ENCODE data around the gene OCEL1. TPM values are rescaled to one million over a fixed set of nuclear protein-coding genes. Genes with fewer than 3 reads are reported as not detected.

OCEL1 gene
- polyA plus RNA-seq, 1 donor from 2014 or later, result 1.9 TPM

- Histone ChIP-seq H3K9me3 (ENCODE audit: low read length) (peaks cover 8% of the 10 kb centered on the region), H3K79me2 (replicated peaks; ENCODE audit: insufficient read depth, low read length) (peaks cover 7% of the 10 kb centered on the region)
Measured at GRCh38 chr19:17263712-17264640, 38.0 kb downstream of the OCEL1 start.

DNA sequence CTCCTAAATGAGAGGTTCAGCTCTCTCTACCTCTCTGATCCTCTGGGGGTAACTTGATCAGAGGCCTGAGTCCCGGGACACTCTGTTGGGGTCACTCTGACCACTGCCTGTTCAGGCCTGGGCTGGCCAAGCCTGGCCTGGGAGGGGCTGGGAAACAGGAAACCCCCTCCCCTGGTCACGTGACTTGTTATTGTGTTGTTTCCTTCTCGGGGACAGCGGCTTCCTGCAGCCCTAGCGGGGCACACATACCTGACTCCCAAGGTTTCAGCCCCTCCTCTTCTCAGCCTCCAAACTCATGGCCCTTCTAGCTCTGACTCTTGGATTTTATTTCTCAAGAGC, 38.6 kb downstream of the OCEL1 start, which contains the start of gene USHBP1:
Gene USHBP1, minus strand, starts transcription at position 105 of the 339 bp plus-strand sequence. CDS start 446 bp downstream, outside the sequence.
- H3K79me2 ChIP-seq (replicated peaks; ENCODE audit: insufficient read depth, low read length), result peaks cover 9% of the 10 kb centered on the region
- no peak within 1 kb of the TSS for H3K4me3 ChIP-seq (ENCODE audit: low read length)
- H3K9me2 ChIP-seq (ENCODE audit: insufficient read depth, low read length), result no peaks in the 10 kb centered on the region
- H3K27ac ChIP-seq (ENCODE audit: low read length), result no peak within 1 kb of the TSS
- no peaks in the 10 kb centered on the region for H3F3A ChIP-seq (ENCODE audit: insufficient read depth, low read length, poor library complexity, severe bottlenecking)
- H3K4me2 ChIP-seq (ENCODE audit: low read length), result no peak within 1 kb of the TSS
- H3K27me3 ChIP-seq (ENCODE audit: insufficient read depth, low read depth, low read length), result no peaks in the 10 kb centered on the region
- no peak within 1 kb of the TSS for H3K9ac ChIP-seq (ENCODE audit: low read length)
- no peaks in the 10 kb centered on the region for H4K20me1 ChIP-seq (ENCODE audit: insufficient read depth)
- H3K36me3 ChIP-seq (ENCODE audit: insufficient read depth, low read length), result no peaks in the 10 kb centered on the region
- no peak within 1 kb of the TSS for H2AFZ ChIP-seq (ENCODE audit: low read depth, low read length)
- H3K9me3 ChIP-seq (ENCODE audit: low read length), result peaks cover 2% of the 10 kb centered on the region
- no peak for TF ChIP-seq EP300 (conservative IDR thresholded peaks at IDR 0.05; ENCODE audit: poor library complexity, severe bottlenecking)
- TF ChIP-seq EZH2 (IDR thresholded peaks at IDR 0.05; ENCODE audit: borderline replicate concordance, insufficient read depth, low read length, poor library complexity, severe bottlenecking), result no peak
- no peak for TF ChIP-seq MXI1 (conservative IDR thresholded peaks at IDR 0.05; ENCODE audit: poor library complexity, severe bottlenecking)
- no peak for TF ChIP-seq RAD21 (conservative IDR thresholded peaks at IDR 0.05)
- TF ChIP-seq POLR2AphosphoS5 (IDR thresholded peaks at IDR 0.05), result no peak
- TF ChIP-seq, protein P1, sequence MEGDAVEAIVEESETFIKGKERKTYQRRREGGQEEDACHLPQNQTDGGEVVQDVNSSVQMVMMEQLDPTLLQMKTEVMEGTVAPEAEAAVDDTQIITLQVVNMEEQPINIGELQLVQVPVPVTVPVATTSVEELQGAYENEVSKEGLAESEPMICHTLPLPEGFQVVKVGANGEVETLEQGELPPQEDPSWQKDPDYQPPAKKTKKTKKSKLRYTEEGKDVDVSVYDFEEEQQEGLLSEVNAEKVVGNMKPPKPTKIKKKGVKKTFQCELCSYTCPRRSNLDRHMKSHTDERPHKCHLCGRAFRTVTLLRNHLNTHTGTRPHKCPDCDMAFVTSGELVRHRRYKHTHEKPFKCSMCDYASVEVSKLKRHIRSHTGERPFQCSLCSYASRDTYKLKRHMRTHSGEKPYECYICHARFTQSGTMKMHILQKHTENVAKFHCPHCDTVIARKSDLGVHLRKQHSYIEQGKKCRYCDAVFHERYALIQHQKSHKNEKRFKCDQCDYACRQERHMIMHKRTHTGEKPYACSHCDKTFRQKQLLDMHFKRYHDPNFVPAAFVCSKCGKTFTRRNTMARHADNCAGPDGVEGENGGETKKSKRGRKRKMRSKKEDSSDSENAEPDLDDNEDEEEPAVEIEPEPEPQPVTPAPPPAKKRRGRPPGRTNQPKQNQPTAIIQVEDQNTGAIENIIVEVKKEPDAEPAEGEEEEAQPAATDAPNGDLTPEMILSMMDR (IDR thresholded peaks at IDR 0.05; ENCODE audit: poor library complexity, severe bottlenecking), result no peak
- TF ChIP-seq, protein P2, sequence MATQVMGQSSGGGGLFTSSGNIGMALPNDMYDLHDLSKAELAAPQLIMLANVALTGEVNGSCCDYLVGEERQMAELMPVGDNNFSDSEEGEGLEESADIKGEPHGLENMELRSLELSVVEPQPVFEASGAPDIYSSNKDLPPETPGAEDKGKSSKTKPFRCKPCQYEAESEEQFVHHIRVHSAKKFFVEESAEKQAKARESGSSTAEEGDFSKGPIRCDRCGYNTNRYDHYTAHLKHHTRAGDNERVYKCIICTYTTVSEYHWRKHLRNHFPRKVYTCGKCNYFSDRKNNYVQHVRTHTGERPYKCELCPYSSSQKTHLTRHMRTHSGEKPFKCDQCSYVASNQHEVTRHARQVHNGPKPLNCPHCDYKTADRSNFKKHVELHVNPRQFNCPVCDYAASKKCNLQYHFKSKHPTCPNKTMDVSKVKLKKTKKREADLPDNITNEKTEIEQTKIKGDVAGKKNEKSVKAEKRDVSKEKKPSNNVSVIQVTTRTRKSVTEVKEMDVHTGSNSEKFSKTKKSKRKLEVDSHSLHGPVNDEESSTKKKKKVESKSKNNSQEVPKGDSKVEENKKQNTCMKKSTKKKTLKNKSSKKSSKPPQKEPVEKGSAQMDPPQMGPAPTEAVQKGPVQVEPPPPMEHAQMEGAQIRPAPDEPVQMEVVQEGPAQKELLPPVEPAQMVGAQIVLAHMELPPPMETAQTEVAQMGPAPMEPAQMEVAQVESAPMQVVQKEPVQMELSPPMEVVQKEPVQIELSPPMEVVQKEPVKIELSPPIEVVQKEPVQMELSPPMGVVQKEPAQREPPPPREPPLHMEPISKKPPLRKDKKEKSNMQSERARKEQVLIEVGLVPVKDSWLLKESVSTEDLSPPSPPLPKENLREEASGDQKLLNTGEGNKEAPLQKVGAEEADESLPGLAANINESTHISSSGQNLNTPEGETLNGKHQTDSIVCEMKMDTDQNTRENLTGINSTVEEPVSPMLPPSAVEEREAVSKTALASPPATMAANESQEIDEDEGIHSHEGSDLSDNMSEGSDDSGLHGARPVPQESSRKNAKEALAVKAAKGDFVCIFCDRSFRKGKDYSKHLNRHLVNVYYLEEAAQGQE (IDR thresholded peaks at IDR 0.05; ENCODE audit: borderline replicate concordance), result no peak
- no peak for TF ChIP-seq TAF1 (IDR thresholded peaks at IDR 0.05; ENCODE audit: low read depth)
- TF ChIP-seq SMC3 (conservative IDR thresholded peaks at IDR 0.05; ENCODE audit: poor library complexity), result no peak

More at GRCh38 chr19:17263712-17264640, 38.0 kb downstream of the OCEL1 start:
- TF ChIP-seq, protein P2 (IDR thresholded peaks at IDR 0.05; ENCODE audit: borderline replicate concordance), result no peak
- TF ChIP-seq TAF1 (IDR thresholded peaks at IDR 0.05; ENCODE audit: low read depth), result no peak
- no peak for TF ChIP-seq MXI1 (conservative IDR thresholded peaks at IDR 0.05; ENCODE audit: poor library complexity, severe bottlenecking)
- TF ChIP-seq POLR2AphosphoS5 (IDR thresholded peaks at IDR 0.05), result no peak
- no peak for TF ChIP-seq SMC3 (conservative IDR thresholded peaks at IDR 0.05; ENCODE audit: poor library complexity)
- no peak for TF ChIP-seq EP300 (conservative IDR thresholded peaks at IDR 0.05; ENCODE audit: poor library complexity, severe bottlenecking)
- TF ChIP-seq EZH2 (IDR thresholded peaks at IDR 0.05; ENCODE audit: borderline replicate concordance, insufficient read depth, low read length, poor library complexity, severe bottlenecking), result no peak
- no peak for TF ChIP-seq RAD21 (conservative IDR thresholded peaks at IDR 0.05)
- TF ChIP-seq, protein P1 (IDR thresholded peaks at IDR 0.05; ENCODE audit: poor library complexity, severe bottlenecking), result no peak
- Histone ChIP-seq H3K4me2 (ENCODE audit: low read length) (no peak overlapping the region), H3K9ac (ENCODE audit: low read length) (no peak overlapping the region), H3K9me2 (ENCODE audit: insufficient read depth, low read length) (no peaks in the 10 kb centered on the region), H3K4me3 (ENCODE audit: low read length) (no peak overlapping the region), H4K20me1 (ENCODE audit: insufficient read depth) (no peaks in the 10 kb centered on the region), H3K27ac (ENCODE audit: low read length) (no peak overlapping the region), H3K36me3 (ENCODE audit: insufficient read depth, low read length) (no peaks in the 10 kb centered on the region), H3K27me3 (ENCODE audit: insufficient read depth, low read depth, low read length) (no peaks in the 10 kb centered on the region), H3F3A (ENCODE audit: insufficient read depth, low read length, poor library complexity, severe bottlenecking) (no peaks in the 10 kb centered on the region), H2AFZ (ENCODE audit: low read depth, low read length) (no peak overlapping the region)
